ENCODE results near the gene TMTC2.

Gene TMTC2

DNA sequence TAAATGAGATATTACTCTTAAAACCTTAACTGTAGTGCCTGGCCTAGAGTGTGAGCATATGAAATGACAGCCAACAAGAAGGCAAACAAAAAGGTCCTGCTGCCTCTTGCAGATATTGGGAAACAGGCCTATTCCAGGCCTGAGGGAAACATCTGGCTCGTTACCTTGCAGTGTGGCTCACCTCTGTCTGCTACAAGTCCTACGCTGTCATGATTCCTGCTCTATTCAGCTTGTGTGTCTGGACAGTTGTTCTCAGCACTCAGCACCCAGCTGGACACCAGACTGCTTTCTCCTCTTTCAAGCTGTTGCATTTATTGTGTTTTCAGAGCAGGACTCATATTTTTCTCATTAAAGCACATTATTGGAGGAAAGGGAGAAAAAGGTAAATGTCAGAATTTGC, 113.5 kb downstream of the TMTC2 start:
- Histone ChIP-seq H3K4me1 (ENCODE audit: control insufficient read depth, insufficient read depth, low read length) (no peaks in the 10 kb centered on the region), H3K4me3 (ENCODE audit: low read depth, low read length) (no peak overlapping the region), H3K27ac (ENCODE audit: extremely low read depth, low read depth, low read length) (no peak overlapping the region), H3K9me3 (ENCODE audit: control insufficient read depth, insufficient read depth, low read depth, low read length) (no peaks in the 10 kb centered on the region), H3K36me3 (ENCODE audit: control insufficient read depth in 2 of 2, insufficient read depth in 1 of 2, low read length in 2 of 2) (no peaks in the 10 kb centered on the region)
- POLR2A ChIA-PET, result no interaction called here
- TF ChIP-seq MYNN (tag by site-specific recombination; IDR thresholded peaks at IDR 0.05; ENCODE audit: borderline replicate concordance) (no peak), ZFP37 (tag by site-specific recombination; IDR thresholded peaks at IDR 0.05) (no peak), ZNF37A (tag by site-specific recombination; IDR thresholded peaks at IDR 0.05) (no peak), ZFHX2 (tag by site-specific recombination; conservative IDR thresholded peaks at IDR 0.05) (no peak), ZNF248 (tag by site-specific recombination; IDR thresholded peaks at IDR 0.05) (no peak), ZNF140 (tag by site-specific recombination; IDR thresholded peaks at IDR 0.05) (no peak), OVOL3 (tag by site-specific recombination; IDR thresholded peaks at IDR 0.05) (no peak)
- TF ChIP-seq, protein P1, sequence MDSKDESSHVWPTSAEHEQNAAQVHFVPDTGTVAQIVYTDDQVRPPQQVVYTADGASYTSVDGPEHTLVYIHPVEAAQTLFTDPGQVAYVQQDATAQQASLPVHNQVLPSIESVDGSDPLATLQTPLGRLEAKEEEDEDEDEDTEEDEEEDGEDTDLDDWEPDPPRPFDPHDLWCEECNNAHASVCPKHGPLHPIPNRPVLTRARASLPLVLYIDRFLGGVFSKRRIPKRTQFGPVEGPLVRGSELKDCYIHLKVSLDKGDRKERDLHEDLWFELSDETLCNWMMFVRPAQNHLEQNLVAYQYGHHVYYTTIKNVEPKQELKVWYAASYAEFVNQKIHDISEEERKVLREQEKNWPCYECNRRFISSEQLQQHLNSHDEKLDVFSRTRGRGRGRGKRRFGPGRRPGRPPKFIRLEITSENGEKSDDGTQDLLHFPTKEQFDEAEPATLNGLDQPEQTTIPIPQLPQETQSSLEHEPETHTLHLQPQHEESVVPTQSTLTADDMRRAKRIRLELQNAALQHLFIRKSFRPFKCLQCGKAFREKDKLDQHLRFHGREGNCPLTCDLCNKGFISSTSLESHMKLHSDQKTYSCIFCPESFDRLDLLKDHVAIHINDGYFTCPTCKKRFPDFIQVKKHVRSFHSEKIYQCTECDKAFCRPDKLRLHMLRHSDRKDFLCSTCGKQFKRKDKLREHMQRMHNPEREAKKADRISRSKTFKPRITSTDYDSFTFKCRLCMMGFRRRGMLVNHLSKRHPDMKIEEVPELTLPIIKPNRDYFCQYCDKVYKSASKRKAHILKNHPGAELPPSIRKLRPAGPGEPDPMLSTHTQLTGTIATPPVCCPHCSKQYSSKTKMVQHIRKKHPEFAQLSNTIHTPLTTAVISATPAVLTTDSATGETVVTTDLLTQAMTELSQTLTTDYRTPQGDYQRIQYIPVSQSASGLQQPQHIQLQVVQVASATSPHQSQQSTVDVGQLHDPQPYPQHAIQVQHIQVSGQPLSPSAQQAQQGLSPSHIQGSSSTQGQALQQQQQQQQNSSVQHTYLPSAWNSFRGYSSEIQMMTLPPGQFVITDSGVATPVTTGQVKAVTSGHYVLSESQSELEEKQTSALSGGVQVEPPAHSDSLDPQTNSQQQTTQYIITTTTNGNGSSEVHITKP (tag by site-specific recombination; IDR thresholded peaks at IDR 0.05), result no peak
- TF ChIP-seq, protein P2, sequence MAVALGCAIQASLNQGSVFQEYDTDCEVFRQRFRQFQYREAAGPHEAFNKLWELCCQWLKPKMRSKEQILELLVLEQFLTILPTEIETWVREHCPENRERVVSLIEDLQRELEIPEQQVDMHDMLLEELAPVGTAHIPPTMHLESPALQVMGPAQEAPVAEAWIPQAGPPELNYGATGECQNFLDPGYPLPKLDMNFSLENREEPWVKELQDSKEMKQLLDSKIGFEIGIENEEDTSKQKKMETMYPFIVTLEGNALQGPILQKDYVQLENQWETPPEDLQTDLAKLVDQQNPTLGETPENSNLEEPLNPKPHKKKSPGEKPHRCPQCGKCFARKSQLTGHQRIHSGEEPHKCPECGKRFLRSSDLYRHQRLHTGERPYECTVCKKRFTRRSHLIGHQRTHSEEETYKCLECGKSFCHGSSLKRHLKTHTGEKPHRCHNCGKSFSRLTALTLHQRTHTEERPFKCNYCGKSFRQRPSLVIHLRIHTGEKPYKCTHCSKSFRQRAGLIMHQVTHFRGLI (tag by site-specific recombination; IDR thresholded peaks at IDR 0.05), result no peak
- CTCF ChIA-PET, result no interaction called here

DNA sequence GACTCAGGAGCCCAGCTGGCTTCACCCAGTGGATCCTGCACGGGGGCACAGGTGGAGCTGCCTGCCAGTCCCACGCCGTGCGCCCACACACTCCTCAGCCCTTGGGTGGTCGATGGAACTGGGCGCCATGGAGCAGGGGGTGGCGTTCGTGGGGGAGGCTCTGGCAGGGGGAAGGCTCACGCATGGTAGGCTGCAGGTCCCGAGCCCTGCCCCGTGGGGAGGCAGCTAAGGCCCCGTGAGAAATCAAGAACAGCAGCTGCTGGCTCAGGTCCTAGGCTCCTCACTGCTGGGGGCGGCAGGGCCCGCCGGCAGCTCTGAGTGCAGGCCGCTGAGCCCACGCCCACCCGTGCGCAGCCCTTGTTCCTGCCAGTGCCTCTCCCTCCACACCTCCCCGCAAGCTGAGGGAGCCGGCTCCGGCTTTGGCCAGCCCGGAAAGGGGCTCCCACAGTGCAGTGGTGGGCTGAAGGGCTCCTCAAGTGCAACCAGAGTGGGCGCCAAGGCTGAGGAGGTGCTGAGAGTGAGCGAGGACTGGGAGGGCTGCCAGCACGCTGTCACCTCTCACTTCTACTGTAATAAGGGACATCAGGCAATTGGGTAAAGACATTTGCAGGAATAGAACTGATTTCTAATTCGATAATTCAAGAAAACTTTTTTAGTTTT, 115.4 kb downstream of the TMTC2 start:
- ChIA-PET CTCF (no interaction called here), POLR2A (no interaction called here)
- no peaks in the 10 kb centered on the region for H3K4me1 ChIP-seq (ENCODE audit: control insufficient read depth, insufficient read depth, low read length)
- TF ChIP-seq YY2 (tag by site-specific recombination; IDR thresholded peaks at IDR 0.05) (no peak), ZNF24 (tag by site-specific recombination; IDR thresholded peaks at IDR 0.05) (no peak), ZBTB7A (tag by site-specific recombination; IDR thresholded peaks at IDR 0.05; ENCODE audit: low read depth) (no peak), ZNF155 (tag by site-specific recombination; IDR thresholded peaks at IDR 0.05) (no peak), ZNF621 (tag by site-specific recombination; IDR thresholded peaks at IDR 0.05) (no peak), GLIS1 (tag by site-specific recombination; IDR thresholded peaks at IDR 0.05) (no peak), ZNF777 (tag by site-specific recombination; IDR thresholded peaks at IDR 0.05; ENCODE audit: borderline replicate concordance) (no peak), GLIS2 (tag by site-specific recombination; IDR thresholded peaks at IDR 0.05) (no peak), BCL11B (tag by site-specific recombination; IDR thresholded peaks at IDR 0.05; ENCODE audit: low read depth) (no peak)
- TF ChIP-seq, protein P3, sequence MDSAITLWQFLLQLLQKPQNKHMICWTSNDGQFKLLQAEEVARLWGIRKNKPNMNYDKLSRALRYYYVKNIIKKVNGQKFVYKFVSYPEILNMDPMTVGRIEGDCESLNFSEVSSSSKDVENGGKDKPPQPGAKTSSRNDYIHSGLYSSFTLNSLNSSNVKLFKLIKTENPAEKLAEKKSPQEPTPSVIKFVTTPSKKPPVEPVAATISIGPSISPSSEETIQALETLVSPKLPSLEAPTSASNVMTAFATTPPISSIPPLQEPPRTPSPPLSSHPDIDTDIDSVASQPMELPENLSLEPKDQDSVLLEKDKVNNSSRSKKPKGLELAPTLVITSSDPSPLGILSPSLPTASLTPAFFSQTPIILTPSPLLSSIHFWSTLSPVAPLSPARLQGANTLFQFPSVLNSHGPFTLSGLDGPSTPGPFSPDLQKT (IDR thresholded peaks at IDR 0.05; ENCODE audit: borderline replicate concordance, low read depth, low read length), result no peak
- TF ChIP-seq, protein P4, sequence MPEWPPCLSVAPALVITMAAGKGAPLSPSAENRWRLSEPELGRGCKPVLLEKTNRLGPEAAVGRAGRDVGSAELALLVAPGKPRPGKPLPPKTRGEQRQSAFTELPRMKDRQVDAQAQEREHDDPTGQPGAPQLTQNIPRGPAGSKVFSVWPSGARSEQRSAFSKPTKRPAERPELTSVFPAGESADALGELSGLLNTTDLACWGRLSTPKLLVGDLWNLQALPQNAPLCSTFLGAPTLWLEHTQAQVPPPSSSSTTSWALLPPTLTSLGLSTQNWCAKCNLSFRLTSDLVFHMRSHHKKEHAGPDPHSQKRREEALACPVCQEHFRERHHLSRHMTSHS (tag by site-specific recombination; IDR thresholded peaks at IDR 0.05), result no peak
- TF ChIP-seq, protein P5, sequence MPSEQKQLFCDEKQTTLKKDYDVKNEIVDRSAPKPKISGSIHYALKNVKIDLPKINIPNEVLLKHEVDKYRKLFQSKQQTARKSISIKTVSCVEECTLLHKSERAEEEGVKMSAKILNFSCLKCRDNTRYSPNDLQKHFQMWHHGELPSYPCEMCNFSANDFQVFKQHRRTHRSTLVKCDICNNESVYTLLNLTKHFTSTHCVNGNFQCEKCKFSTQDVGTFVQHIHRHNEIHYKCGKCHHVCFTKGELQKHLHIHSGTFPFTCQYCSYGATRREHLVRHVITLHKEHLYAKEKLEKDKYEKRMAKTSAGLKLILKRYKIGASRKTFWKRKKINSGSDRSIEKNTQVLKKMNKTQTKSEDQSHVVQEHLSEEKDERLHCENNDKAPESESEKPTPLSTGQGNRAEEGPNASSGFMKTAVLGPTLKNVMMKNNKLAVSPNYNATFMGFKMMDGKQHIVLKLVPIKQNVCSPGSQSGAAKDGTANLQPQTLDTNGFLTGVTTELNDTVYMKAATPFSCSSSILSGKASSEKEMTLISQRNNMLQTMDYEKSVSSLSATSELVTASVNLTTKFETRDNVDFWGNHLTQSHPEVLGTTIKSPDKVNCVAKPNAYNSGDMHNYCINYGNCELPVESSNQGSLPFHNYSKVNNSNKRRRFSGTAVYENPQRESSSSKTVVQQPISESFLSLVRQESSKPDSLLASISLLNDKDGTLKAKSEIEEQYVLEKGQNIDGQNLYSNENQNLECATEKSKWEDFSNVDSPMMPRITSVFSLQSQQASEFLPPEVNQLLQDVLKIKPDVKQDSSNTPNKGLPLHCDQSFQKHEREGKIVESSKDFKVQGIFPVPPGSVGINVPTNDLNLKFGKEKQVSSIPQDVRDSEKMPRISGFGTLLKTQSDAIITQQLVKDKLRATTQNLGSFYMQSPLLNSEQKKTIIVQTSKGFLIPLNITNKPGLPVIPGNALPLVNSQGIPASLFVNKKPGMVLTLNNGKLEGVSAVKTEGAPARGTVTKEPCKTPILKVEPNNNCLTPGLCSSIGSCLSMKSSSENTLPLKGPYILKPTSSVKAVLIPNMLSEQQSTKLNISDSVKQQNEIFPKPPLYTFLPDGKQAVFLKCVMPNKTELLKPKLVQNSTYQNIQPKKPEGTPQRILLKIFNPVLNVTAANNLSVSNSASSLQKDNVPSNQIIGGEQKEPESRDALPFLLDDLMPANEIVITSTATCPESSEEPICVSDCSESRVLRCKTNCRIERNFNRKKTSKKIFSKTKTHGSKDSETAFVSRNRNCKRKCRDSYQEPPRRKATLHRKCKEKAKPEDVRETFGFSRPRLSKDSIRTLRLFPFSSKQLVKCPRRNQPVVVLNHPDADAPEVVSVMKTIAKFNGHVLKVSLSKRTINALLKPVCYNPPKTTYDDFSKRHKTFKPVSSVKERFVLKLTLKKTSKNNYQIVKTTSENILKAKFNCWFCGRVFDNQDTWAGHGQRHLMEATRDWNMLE (tag by site-specific recombination; conservative IDR thresholded peaks at IDR 0.05; ENCODE audit: low read depth), result no peak

More for the DNA sequence above, 115.4 kb downstream of the TMTC2 start:
- no peak overlapping the region for H3K27ac ChIP-seq (ENCODE audit: extremely low read depth, low read depth, low read length)
- H3K36me3 ChIP-seq (ENCODE audit: control insufficient read depth in 2 of 2, insufficient read depth in 1 of 2, low read length in 2 of 2), result no peaks in the 10 kb centered on the region
- H3K4me3 ChIP-seq (ENCODE audit: low read depth, low read length), result no peak overlapping the region
- H3K9me3 ChIP-seq (ENCODE audit: control insufficient read depth, insufficient read depth, low read depth, low read length), result no peaks in the 10 kb centered on the region
